HG03095 (cell line): Measurements from ENCODE around the gene SLC22A15.
"Not testable (repeated sequence)": the region's sequence is repeated elsewhere in the genome, so short reads cannot be mapped to it uniquely, and the experiment has no call there.

Experiments used
- ATAC-seq: cut with Tn5 transposase; IDR thresholded peaks from one replicate; pipeline ENCODE4 v1.9.1; 2021; ENCODE audit warnings: moderate library complexity; ENCODE audit not compliant: unreplicated experiment

Gene SLC22A15

DNA sequence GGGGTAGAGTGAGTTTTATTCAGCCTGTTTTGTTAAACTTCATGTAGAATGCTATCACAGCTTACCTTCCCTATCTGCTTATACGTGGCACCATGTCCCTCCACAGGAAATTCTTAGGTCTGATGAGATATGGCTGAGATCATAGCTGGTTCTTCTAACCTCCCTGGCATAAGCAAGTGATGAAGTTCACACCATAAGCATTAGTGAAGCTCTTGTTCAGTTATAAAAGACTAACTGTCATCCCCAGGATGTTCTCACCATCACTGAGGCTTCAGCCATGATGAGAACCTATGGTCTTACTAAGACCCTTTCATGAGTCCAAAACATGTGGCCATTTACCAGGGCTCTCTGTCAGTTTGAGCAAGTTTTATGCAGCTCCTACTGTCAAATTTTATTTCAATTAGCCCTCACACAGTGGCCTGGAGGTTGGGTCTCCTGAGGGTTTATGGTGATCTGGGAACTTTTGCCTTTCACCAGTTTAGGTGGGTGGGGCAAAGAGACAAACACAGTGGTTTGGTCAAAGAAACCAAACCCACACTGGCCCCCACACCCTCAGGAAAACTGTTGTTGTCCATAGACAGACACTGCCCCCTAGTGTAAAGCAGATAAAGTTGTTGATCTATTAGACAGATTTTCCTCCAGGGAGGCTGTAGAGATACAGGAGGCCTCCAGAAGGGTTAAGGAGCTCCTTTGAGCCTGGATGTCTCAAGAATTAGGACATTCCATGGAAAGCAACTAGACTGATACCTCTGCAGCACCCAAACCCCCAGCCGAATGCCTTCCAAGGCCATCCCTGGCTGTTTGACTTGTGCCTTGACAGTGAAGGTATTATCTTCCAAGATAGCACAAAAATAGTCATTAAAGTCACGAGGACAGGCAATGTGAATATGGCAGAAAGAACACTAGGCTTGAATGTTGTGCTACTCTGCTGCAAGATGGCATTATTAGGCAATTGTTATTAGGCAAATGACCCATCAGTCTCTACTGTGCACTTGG lies 5.0 kb downstream of the SLC22A15 start:
- no peak for ATAC-seq

DNA sequence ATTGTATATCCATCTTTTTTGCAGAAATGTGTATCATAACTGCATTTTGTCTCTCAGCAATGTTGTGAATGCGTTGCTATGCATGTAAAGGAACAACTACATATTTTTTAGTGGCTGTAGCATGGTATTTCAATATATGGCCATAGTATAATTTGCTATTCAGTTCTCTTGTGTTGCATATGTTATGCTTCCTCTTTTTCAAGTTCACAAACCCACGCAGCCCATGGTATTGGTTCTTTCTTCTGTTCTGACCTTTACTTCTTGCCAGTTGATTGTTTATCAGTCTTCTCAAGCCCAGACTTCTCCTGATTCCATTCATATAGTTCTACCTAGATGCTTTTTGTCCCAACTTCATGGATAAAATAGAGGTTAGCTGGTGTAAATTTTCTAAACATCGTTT lies 6.1 kb downstream of the SLC22A15 start:
- no peak for ATAC-seq

DNA sequence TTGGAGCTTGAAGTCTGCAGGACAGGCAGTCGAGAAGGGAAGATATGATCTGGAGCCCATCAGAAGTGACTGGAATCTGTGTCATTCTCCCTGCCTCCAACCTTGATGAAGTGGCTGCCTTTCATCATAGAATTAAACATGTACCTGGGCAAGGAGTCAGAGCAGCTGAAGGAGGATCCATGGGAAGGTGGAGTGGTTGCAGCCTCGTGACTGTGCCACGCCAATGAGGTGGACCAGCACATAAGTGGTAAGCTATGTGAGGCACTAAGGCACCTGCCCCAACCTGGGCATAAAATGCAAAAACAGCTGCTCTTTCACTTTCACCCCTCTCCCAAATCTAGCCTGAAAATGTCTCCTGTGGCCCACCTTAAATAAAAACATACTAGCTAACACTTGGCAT lies 7.3 kb downstream of the SLC22A15 start:
- no peak for ATAC-seq

DNA sequence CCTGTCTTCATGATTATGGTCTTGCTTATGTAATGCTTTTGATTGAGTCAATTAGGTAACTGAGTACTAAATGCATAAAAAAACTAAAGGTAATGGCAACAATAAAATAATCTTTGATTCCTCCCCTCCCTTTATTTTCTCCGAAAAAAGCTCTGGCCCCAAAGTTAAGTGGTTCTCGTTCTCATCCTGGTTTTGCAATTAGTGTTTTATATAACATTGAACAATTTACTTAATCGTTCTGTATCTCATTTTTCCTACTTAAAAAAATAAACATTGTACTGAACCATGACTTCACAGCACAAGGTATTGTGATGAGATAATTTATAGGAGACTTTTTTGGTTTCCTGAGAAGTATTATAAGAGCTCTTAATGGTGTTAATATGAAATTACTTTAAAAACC lies 11.3 kb downstream of the SLC22A15 start:
- ATAC-seq = no peak

DNA sequence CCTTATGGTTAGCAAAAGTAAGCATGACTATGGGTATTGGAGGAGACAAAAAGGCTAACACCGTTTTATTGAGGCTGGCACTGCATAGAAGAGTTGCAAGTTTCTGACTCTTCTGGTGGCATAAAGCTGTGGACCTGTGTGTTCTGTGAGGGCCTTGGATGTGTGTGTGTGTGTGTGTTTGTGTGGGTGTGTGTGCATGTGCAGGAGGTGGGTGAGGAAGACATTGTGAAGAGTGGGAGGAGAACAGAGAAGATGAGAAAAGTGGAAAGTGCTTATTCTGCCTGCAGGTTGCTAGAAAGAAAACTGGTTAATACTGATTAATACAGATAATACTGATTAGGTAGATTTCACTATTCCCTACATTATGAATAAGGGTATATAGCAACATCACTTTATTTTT lies 12.6 kb downstream of the SLC22A15 start:
- no peak for ATAC-seq

DNA sequence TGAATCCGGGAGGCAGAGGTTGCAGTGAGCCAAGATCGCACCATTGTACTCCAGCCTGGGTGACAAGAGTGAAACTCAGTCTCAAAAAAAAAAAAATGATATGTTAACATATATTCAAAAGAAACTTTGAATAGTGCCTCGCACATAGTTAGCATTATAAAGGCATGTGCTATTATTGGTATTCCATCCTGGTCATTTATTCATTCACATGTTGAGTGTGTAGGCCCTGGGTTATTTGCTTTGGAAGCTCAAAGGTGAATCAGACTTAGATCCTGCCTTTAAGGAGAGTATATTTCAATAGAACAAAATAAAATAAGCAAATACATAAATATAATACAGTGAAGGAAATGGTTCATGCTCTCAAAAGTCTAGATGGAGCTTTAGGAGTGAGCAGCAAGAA lies 13.4 kb downstream of the SLC22A15 start:
- ATAC-seq = no peak

DNA sequence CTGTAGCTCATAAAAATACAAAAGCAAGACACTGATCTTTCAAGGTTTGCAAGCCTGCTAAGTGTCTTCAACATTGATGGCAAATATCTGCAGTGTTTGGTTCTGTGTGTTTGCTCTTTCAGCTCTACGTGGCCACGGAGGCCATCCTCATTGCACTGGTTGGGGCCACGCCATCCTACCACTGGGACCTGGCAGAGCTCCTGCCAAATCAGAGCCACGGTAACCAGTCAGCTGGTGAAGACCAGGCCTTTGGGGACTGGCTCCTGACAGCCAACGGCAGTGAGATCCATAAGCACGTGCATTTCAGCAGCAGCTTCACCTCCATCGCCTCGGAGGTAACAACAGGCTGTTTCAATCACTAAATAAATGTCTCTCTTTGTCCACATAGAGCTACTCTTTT lies 15.6 kb downstream of the SLC22A15 start:
- no peak for ATAC-seq

DNA sequence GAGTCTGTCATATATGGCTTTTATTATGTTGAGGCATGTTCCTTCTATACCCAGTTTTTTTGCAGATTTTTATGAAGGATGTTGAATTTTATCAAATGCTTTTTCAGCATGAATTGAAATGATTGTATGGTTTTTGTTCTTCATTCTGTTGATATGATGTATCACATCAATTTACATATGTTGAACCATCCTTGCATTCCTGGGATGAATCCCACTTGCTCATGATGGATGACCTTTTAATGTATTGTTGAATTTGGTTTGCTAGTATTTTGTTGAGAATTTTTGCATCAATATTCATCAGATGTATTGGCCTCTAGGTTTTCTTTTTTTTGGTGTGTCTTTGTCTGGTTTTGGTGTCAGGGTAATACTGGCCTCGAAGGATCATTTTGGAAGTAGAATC lies 21.6 kb downstream of the SLC22A15 start:
- not testable (repeated sequence) for ATAC-seq

DNA sequence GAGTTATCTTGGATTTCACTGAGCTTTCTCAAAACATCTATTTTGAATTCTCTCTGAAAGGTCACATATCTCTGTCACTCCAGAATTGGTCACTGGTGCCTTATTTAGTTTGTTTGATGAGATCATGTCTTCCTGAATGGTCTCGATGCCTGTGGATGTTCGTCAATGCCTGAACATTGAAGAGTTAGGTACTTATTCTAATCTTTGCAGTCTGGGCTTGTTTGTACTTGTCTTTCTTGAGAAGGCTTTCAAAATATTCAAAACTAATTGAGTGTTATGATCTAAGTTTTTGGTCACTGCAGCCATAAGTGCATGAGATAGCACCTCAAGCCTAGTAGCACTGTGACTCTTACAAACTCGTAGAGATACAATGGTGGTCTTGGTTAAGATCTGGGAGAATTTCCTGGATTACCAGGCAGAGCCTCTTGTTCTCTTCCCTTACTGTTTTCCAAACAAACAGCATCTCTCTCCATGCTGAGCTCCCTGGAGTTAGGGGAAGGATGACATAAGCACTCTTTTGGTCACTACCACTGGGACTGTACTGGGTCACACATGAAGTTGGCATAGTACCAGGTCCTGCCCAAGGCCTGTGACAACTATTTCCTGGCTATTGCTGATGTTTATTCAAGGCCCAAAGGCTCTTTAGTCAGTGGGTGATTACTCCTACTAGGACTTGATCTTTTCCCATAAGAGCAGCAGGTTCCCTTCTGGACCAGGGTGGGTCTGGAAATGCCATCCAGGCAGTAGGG lies 25.6 kb downstream of the SLC22A15 start:
- ATAC-seq = no peak

DNA sequence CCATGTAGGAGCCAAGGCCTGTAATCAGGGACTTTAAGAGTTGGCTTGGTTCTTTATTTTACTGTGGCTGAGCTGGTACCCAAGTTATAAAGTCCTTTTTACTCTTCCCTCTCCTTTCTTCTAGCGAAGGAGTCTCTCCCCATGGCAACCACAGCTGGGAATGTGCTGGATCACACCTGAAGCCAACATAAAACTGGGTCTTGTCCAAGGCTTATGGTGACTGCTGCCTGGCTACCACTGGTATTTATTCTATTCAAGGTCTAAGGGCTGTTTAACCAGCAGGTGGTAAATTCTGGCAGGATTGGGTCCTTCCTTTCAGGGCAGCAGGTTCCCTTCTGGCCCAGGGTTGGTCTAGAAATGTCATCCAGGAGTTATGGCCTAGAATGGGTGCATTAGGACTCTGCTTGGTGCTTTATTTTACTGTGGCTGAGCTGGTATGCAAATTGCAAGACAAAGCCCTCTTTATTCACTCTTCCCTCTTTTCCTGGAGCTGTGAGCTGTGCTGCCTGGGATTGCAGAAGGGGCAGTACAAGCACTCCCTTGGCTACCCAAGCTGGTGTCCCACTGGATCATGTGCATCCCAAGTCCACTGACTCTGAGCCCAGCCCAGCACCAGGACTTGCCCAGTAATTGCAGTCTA lies 26.6 kb downstream of the SLC22A15 start:
- no peak for ATAC-seq

DNA sequence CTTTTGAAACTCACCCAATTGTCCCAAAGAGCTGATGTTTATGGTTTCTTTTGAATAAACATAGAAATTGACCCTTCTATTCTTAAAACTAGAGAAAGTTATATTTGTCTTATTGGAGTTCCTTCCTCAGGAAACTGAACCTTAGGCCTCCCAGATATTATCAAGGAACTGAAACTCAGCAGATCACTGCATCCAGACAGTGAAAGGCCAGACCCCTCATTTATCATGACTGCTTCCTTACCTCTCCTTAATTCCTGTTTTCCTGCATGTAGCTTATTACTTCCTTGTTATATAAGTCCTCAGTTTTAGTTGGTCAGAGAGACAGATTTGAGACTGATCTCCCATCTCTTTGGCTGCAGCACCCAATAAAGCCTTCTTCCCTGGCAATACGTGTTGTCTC lies 27.5 kb downstream of the SLC22A15 start:
- ATAC-seq = no peak

DNA sequence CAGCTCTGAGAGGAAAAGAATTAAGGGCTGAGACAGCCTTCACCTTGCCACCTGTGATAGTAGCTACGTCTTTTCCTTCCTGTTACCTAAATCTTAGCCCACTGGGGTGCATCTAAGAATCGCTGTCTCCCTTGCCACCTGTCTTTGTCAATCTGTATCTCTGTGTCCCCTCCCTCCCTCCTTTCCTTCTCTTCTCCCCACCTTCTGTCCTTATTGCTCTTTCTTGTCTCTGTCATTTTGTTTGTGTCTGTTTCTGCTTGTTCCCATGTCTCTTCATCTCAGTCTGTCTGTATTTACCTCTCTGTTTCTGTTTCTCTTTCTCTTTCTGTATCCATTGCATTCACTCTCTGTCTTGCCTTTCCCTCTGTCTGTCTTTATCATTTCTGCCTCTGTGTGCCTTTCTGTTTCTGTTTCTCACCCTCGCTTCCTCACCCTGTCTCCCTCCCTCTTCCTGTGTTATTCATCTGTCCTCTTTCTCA lies 30.2 kb downstream of the SLC22A15 start:
- ATAC-seq = peak; percentile 82

DNA sequence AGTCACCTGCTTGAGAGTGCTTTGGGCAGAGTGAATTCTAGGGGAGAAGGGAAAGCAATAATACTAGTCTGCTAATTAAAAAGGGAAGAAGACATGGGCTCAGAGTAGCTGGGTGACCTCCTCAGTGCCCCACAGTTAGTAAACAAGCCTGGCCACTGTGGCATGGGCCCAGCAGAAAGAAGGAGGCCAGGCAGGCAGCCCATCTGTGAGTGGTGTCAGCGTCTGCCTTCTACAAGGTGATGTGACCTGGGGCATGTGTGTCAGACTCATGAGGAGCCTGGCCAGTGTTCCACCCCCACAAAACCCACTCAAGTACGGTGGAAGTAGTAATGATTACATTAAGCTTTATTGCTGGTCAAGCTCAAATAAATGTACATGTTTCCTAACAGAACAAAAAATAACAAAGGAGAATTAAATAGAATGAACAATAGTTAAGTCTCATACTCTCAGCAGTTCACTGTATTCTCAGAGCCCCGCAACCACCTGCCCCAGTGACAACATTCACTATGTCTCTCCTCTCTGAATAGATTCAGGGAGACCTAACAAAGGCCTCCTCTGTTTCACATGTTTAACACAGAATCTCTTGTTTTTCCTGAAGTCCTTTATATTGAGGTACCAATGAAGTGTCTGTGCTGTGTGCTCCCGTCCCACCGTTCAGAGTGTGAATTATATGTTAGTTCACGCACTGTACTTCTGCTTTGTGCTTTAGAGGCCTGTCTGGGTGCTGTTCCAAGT lies 32.5 kb downstream of the SLC22A15 start:
- ATAC-seq = no peak

DNA sequence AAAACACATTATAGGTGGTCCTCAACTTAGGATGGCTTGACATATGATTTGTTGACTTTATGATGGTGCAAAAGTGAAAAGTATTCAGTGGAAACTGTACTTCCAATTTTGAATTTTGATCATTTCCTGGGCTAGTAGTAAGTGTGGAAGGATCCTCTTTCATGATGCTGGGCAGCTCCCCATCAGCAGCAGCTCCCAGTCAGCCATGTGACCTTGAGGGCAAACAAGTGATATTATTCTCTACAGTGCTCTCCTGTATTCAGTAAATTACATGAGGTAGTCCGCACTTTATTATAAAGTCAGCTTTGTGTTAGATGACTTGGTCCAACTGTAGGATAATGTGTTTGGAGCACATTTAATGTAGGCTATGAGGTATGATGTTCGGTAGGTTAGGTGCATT lies 36.4 kb downstream of the SLC22A15 start:
- ATAC-seq = no peak

DNA sequence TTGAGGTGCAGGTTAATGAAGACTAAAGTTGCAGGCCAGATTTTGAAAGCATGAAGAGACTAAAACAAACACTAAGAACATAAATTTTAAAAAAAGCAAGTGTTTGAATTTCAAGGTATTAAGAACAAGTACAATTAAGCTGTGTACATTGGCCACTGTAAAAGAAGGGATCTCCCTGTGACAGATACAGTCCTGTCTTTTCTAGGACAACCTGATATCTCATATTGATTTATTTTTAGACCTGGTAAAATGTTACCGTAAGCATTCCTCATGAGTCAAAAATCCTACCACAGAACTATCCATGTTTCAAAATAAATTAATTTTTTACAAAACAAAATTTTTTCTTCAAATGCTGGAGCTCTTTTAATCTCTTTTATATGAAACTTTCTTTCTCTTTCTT lies 39.4 kb downstream of the SLC22A15 start:
- ATAC-seq = no peak

DNA sequence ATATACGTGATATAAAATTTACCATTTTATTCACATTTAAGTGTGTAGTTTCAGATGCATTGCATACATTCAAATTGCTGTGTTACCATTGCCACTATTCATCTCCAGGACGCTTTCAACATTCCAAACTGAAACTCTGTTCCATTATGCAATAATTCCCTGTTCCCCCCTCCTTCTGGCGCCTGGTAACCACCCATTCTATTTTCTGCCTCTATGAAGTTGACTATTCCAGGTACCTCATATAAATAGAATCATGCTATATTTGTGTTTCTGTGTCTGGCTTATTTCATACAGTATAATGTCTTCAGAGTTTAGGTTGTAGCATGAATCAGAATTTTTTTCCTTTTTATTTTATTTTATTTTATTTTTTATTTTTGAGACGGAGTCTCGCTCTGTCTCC lies 41.7 kb downstream of the SLC22A15 start:
- no peak for ATAC-seq

DNA sequence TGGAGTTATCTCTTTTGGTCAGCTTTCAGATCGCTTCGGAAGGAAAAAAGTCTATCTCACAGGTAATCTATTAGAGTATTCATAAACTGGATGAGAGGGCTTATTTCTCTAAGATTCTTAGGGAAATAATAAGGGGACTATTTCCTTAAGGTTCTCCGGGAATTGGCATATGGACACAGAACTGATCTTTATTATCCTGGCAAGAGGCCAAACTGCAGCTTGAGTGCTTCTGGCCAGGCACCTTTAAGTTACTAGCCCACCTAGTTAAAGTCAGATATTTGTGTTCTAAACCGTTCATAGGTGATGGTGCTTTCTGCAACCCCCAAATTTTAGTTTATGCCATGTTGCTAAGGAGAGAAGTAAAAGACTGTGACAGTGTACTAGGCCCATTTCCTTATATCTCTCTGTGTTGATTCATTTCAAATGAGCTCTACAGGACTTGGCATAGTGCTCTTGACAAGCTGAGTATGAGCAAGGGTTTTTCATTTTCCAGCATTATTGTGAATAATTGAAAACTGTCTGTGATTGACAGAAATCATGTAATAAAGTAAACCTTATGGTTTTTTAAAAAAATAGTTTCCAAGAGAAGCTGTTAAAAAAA lies 43.4 kb downstream of the SLC22A15 start:
- no peak for ATAC-seq

DNA sequence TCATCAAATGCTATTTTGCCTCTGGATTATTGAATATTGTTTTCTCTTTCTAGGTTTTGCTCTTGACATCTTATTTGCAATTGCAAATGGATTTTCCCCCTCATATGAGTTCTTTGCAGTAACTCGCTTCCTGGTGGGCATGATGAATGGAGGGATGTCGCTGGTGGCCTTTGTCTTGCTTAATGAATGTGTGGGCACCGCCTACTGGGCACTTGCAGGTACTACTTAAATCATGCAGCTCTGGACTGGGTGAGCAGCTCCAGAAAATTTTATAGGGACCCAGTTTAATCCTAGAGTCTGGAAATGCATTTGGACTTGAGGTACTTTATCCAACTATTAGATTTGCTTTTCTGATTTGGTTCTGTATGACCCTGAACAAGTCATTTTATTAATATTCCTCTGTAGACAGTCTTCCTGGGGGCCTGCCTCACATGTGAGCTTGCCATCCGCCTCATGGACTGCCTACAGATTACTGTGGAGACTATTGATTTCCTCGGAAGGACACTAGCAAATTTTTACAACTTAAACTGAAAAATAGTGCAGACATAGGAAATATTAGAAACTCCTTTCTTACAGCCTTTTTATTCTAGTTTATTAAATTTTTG lies 44.5 kb downstream of the SLC22A15 start:
- peak; percentile 87 for ATAC-seq

DNA sequence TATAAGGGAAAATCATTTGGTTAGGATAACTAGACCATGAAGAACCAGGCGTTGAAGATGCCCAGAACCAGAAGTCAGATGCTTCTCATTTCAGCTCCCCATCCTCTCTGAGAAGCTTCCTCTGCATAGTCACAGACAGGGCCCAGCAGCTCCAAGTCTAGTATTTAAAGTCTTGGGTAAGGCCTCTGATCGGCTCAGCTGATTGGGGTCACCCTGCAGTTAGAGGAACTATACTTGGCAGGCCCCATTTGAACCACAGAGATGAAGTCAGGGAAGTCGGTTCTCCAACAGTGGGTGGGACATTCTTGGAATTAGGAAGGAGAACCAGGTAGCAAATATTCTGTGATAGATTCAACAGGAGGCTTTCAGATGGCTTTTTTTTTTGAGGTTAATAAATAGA lies 48.3 kb downstream of the SLC22A15 start:
- no peak for ATAC-seq

DNA sequence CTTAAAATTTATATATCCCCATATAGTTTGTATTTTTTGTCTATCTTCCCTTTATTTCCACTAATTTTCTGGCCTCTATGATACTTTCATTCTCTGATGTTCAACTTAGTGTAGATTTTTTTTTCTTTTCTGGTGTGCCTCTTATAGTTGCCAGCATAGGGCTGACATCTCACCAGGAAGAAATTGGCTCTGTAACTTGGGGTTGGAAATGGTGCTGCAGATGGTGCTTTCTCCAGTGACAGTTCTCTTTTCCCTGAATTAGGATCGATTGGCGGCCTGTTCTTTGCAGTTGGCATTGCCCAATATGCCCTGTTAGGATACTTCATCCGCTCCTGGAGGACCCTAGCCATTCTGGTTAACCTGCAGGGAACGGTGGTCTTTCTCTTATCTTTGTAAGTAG lies 50.3 kb downstream of the SLC22A15 start:
- ATAC-seq = no peak
